ENCODE results near the gene MLLT6.

Gene MLLT6

DNA sequence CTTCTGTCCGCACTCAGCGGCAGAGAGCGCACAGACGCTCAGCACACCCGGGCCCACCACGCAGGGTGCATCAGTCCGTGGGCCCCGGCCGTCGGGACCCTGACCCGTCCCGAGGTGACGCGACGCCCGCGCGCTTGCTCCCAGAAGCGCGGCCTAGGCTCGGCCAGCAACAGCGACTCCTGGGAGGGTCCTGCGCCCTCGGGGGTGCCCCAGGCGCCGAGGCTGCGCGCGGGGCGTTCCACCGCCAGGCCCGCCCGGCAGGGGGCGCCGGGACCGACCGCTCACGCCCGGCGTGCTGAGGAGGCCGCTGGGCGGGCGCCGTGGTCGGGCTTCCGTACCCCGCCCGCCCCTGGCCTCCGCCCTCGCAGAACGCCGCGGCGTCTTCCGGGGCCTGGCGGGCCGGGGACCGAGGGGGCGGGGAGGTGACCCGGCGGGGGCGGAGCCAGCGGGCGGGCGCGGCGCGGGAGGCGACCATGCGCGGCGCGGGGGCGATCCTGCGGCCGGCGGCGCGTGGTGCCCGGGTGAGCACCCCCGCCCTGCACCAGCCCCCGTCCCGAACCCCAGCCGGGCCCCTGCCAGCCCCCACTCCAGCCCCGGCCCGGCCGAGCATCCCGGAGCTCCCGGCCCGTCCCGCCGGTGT lies 24.9 kb downstream of the MLLT6 start, which contains the start of gene CISD3:
Gene CISD3, plus strand, starts transcription at position 456 of the 640 bp plus-strand sequence. Its CDS starts 18 bp downstream, at position 474.
- DNase-seq = peak; percentile 72

DNA sequence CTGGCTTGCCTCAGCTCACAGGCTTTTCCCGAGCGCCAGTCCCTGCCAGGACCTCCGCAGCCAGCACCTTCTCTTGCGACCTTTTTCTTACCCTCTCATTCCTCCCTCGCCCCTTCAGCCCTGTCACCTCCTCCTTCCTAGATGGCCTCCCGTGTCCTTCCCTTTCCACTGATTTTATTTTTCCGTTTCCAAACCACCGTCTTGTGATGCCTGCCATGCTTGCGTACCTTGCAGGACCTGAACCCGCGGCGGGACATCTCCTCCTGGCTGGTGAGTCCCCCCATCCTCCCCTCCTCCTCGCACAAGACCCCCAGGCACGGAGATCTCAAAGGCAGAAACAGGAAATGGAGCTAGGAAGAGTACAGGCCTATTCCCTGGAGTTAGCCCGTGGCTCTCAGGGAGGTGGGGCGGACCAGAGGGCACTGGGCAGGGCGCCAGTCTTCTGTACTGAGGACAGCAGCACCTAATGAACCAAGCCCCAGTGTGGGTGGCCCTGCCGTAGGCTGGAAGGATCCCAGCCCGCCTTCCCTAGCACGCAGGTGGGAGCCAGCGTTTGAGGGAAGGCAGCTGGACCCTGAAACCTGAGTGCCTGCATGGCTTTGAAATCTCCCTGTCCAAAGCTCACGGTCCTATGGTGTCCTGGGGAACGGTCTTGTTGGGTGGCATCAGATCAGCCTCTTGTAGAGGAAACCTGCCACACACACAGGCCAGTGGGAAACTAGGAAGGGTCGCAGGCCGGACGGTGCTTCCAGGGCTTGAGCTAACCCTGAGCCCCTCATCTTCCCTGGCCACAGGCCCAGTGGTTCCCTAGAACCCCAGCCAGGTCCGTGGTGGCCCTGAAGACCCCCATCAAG lies 25.7 kb downstream of the MLLT6 start:
- no peak for DNase-seq

GRCh38 chr17:38731526-38732294 lies 26.6 kb downstream of the MLLT6 start:
- DNase-seq = no peak

DNA sequence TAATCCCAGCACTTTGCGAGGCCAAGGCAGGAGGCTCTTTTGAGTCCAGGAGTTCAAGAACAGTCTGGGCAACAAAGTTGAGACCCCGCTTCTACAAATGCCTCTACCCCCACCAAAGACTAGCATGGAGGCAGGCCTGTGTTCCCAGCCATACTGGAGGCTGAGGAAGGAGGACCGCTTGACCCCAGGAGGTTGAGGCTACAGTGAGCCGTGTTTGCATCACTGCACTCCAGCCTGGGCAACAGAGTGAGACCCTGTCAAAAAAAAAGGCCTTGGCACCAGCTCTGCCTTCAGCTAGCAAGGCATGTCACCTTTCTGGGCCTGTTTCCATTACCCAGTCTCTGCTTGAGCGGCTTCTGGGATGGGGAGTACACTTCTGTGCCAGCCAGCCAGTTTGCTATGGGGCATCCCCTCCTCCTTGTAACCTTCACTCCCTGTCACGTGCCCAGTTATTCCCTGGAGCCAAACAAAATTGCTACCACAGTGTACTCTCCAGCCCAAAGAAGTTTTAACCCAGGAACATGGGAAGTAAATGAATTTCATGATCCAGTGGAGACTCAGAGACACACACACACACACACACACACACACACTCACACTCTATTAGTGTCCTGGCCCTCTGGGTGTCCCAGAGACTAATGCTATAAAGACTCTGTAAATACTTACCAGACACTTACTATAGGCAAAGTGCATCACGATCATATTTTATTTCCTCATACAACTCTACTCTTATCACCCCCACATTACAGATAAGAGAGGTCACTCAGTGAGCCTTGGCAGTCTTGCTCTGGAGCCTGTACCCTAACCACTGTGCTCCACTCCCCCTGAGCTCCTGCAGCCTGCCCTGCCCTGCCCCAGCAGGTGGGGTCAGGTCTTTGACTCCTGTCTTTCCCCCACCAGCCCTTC lies 27.6 kb downstream of the MLLT6 start:
- DNase-seq = no peak

DNA sequence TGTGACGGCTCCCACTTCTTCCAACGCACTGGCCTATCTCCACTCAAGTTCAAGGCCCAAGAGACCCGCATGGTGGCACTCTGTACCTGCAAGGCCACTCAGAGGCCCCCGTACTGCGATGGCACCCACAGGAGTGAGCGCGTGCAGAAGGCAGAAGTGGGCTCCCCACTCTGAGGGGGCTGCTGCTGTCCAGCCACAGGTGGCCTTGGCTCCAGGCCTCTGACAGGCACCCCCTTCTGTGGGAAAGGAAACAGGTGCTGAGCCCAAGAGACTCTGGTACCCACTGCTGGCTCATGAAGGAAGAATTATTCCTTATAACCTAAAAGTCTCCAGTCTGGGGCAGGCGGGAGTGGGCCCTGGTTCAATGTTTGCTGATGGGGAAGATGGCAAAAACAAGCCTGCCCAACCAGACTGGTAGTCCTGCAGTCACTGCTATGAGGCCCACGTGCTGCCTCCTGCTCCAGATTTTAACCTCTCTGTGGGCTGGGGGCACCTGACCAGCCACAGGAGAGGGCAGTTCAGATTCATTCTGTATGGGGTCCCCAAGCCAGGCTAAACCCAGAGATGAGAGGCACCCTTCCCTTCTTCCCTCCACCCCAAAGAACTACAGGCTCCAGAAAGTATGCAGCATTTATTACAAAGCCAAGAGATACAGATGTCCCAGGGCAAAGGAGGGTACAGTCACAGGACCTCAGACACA lies 28.4 kb downstream of the MLLT6 start:
- DNase-seq = no peak

- DNase-seq = no peak
Observed at GRCh38 chr17:38733982-38734973, 29.2 kb downstream of the MLLT6 start.

DNA sequence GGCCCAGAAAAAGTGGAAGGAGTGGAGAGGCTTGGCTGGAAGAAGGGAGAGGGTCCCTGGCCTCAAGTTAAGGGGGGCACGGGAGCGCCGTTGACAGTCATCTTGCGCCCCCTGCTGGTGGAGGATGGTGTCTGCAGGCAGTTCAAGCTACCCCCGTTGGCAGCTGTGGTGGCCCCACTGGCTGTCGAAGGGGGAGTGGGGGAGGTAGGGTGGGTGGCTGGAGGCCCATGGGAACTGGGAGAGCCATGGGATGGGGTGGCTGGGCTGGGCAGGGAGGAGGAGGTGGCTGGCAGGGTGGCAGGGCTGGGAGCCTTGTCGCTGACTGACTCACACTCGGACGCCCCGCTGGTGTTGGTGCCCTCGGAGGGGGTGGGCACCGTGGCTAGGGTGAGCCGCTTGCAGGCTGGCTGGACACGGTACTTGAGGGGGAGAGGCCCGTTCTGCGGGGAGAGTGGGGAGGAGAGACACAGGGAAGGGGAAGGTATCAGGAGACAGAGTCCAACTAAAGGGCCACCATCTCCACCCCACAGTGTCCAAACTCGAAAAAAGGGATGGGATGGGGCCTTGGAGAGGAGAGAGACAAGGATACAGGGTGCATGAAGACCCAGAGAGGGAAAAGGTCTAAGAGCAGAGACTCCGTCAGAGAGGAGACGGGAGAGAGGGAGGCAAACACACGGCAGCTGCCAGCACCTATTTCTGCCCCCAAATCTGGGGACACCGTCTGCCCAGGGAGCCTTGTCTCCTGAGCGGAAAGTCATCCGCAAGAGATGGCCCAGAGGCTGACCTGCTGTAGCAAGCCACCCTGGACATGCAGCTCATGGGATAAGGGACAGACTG lies 30.3 kb downstream of the MLLT6 start:
- DNase-seq = peak; percentile 59

DNA sequence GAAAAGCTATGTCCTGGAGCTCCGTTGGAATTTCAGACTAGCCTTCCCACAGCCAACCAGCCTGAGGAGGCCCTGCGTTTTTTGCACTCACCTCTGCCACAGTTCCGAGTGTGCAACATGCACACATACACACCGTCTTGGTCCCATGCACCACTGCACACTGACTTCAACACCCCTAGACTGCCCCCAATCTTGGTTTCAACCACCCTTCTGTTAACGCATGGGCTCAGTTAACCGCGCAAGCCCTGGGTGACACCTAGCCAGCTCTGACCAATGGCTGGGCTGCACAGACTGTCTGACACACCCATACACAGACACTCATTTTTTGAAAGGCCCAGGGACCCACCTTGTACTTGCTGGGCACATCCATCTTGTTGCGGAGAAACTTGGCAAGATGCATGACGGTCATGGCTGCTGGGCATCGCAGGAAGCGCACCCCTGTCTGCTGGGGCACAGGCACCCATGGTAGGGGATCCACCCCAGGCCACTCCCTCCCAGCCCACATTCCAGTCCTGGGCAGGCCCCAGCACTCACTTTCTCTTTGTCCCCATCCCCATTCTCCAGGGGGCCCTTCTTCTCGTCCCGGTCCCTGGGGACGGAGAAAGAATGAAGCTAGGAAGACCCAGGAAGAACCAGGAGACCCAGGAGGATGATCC lies 33.1 kb downstream of the MLLT6 start:
- DNase-seq = no peak

GRCh38 chr17:38738686-38739085 lies 33.6 kb downstream of the MLLT6 start:
- no peak for DNase-seq

- DNase-seq = no peak
Observed at GRCh38 chr17:38739305-38739704, 34.2 kb downstream of the MLLT6 start.

DNA sequence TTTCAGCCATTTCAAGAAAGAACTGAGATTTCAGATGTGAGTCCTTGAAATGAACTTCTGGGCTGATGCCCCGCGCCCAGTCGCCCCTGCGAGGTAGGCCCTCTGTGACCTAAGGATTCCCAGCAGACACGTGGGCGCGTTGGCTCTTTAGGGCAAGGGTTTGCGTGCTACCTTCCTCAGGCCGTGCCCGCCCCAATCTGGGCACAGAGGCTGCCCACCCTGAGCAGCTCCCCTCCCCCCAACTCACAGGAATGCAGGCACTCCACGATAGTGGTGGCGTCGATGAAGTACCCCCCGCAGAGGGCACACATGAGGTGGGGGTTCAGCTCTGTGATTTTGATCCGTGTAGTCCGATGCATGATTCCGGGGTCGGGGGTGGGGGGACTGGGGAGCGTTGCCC lies 35.0 kb downstream of the MLLT6 start:
- no peak for DNase-seq

DNA sequence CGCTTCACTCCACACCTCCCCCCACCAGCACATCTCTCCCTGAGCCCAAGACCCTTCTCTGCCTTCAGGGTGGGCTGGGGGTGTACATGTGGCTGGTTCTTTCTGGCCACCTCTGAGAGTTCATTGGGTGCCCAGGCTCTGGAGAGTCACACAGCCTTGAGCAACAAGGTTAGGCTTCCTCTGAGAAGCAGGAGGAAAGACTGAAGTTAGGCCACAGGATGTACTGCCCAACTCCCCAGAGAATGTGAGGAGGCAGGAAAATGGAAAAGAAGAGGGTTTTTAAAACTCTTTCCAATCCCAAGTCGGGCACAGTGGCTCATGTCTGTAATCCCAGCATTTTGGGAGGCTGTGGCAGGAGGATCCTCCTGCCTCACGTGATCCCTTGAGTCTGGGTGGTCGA lies 35.7 kb downstream of the MLLT6 start:
- no peak for DNase-seq

DNA sequence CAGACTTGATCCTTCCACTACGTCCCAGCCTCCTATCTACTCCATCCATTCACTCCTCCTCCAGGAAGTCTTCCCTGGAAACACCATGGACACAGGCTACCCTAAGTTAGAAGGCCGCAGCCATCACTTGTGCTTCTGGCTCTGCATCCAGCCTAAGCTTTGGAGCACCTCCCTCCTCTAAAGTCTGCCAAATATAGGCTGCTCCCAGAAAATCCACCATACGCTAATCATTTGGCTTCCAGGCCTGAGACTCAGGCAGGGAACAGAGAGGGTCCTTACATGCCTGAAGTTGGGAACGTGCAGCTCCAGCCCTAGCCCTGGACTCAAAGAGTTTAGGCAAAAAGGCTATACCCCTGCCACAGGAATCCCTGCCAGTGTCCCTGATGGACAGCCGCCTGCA lies 36.4 kb downstream of the MLLT6 start:
- no peak for DNase-seq

- no peak for DNase-seq
Observed at GRCh38 chr17:38741921-38742410, 36.9 kb downstream of the MLLT6 start.

DNA sequence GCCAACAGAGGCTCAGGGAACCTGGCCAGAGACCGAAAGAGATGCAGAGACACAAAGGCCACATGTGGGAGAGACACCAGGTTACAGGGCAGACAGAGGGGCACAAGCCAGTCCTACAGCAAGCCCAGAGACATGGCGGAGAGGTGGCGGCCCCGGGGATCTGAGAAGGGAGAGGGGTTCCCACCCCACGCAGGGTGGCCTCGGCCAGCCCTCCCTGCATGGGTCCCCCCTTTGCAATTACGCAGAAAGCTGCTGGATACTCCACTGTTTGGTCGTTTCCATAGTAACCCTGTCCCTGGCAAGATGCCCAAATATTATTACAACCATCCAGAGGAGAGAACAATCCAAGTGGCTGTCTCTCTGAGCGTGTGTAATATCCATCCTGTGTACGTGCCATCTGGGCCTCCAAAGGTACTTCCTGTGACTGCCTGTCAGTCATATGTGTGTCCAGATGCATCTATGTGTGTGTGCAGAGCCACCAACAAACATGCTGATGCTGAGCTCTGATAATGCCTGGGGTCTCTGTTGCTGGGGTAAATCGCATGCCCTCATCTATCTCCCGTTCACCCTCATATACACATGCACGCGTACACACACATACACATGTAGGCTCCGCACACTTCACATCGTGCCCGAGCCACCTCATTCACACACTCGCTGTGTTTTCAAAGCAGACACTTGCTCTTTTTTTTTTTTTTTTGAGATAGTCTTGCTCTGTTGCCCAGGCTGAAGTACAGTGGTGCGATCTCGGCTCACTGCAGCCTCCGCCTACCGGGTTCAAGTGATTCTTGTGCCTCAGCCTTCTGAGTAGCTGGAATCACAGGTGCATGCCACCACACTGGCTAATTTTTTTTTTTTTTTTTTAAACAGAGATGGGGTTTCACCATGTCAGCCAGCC lies 37.6 kb downstream of the MLLT6 start:
- no peak for DNase-seq

- no peak for DNase-seq
Observed at GRCh38 chr17:38743556-38744171, 38.6 kb downstream of the MLLT6 start.

DNA sequence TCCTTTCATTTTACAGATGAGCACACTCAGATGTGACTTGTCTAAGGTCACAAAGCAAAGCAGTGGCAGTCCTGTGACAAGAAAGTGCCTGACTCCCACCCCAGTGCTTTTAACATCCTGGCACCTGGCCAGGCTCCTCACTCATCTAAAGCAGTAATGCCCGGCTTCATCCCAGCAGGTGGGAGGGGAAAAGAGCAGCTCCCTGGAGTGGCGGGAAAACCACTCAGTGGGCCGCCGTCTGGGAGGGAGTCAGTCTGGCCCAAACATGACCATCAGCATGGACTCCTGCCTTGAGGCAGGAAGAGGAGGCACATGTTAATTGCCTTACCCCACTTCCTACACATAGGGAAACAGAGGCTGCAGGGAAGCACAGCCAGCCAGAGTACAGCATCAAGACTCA lies 40.5 kb downstream of the MLLT6 start:
- DNase-seq = no peak
